IMR-90 (cell line): ENCODE results near the gene SYS1. TPM values are rescaled to one million over a fixed set of nuclear protein-coding genes. Genes with fewer than 3 reads are reported as not detected.

Experiments
- ATAC-seq: fragments of 200-7000 bp; cut with Tn5 transposase; 2 replicates; pipeline ENCODE4 v1.9.1; 2020; ENCODE audit warnings: low read depth, mild to moderate bottlenecking, moderate library complexity
- BruUV-seq: library from RNA; stranded (reverse); fragments of 400-500 nt; replicated peaks from 2 replicates; lab custom pipeline; 2021; lab: Mats Ljungman, UMichigan
- CTCF ChIA-PET: fragments of 300-600 bp; formaldehyde crosslinking; extraction: SDS; loops from one replicate; lab custom pipeline; 2021; ENCODE audit warnings: antibody characterized with exemption; lab: Yijun Ruan, JAX
- POLR2A ChIA-PET: fragments of 300-600 bp; sonication (Branson Sonifier 250); formaldehyde crosslinking; loops from one replicate; lab custom pipeline; 2022; ENCODE audit warnings: antibody characterized with exemption; ENCODE audit not compliant: unreplicated experiment; lab: Charles Lee
- DNase-seq: peaks from one replicate; pipeline ENCODE4 v3.0.0; 2013
- H2AFZ ChIP-seq: replicated peaks from 2 replicates; pipeline ENCODE3; 2013; ENCODE audit warnings: low read length, mild to moderate bottlenecking; ENCODE audit not compliant: poor library complexity
- H2AK5ac ChIP-seq: 2 replicates; pipeline ENCODE4 v1.6.1; 2013; ENCODE audit warnings: low read depth, low read length, inconsistent platforms
- H2AK9ac ChIP-seq: replicated peaks from 2 replicates; pipeline ENCODE3; 2013; ENCODE audit warnings: mild to moderate bottlenecking, low read depth, low read length, moderate library complexity; ENCODE audit not compliant: poor library complexity
- H2BK120ac ChIP-seq: 2 replicates; pipeline ENCODE4 v1.6.1; 2013; ENCODE audit warnings: low read depth, low read length, inconsistent platforms
- H2BK15ac ChIP-seq: 3 replicates; pipeline ENCODE4 v1.6.1; 2013; ENCODE audit warnings: low read depth, low read length, inconsistent platforms
- H2BK20ac ChIP-seq: 2 replicates; pipeline ENCODE4 v1.6.1; 2013; ENCODE audit warnings: low read depth, mild to moderate bottlenecking, inconsistent platforms, low read length, moderate library complexity
- H2BK5ac ChIP-seq: 2 replicates; pipeline ENCODE4 v1.6.1; 2013; ENCODE audit warnings: mild to moderate bottlenecking, low read depth, low read length, inconsistent platforms; ENCODE audit not compliant: poor library complexity, severe bottlenecking
- H3K14ac ChIP-seq: replicated peaks from 2 replicates; pipeline ENCODE4 v1.6.1; 2013; ENCODE audit warnings: low read depth, low read length, inconsistent platforms
- H3K18ac ChIP-seq: 2 replicates; pipeline ENCODE4 v1.6.1; 2013; ENCODE audit warnings: low read depth, low read length, control low read depth
- H3K23ac ChIP-seq: 2 replicates; pipeline ENCODE4 v1.6.1; 2013; ENCODE audit warnings: low read depth, low read length, inconsistent platforms
- H3K27ac ChIP-seq: 2 replicates; pipeline ENCODE4 v1.5.1; 2013; ENCODE audit warnings: mild to moderate bottlenecking, control low read depth, low read length; ENCODE audit not compliant: insufficient read depth
- H3K27me3 ChIP-seq: 2 replicates; pipeline ENCODE4 v1.6.1; 2013; ENCODE audit warnings: low read length; ENCODE audit not compliant: control insufficient read depth, insufficient read depth
- H3K36me3 ChIP-seq: 2 replicates; pipeline ENCODE4 v1.6.1; 2013; ENCODE audit warnings: low read length, mixed read lengths; ENCODE audit not compliant: control insufficient read depth, insufficient read depth
- H3K4ac ChIP-seq: 2 replicates; pipeline ENCODE4 v1.6.1; 2013; ENCODE audit warnings: low read depth, low read length, inconsistent platforms
- H3K4me1 ChIP-seq: 2 replicates; pipeline ENCODE4 v1.6.1; 2013; ENCODE audit warnings: low read length, mixed read lengths; ENCODE audit not compliant: control insufficient read depth, insufficient read depth
- H3K4me2 ChIP-seq: 2 replicates; pipeline ENCODE4 v1.6.1; 2013; ENCODE audit warnings: low read depth, mild to moderate bottlenecking, control low read depth, low read length, moderate library complexity
- H3K4me3 ChIP-seq: 2 replicates; pipeline ENCODE4 v1.5.1; 2013; ENCODE audit warnings: low read depth, mild to moderate bottlenecking, control low read depth, low read length, moderate library complexity; ENCODE audit not compliant: insufficient read depth
- H3K56ac ChIP-seq: 2 replicates; pipeline ENCODE4 v1.6.1; 2013; ENCODE audit warnings: low read length, inconsistent platforms; ENCODE audit not compliant: insufficient read depth; ENCODE audit errors: extremely low read depth
- H3K79me1 ChIP-seq, 2 experiments: 2 replicates each; pipeline ENCODE4 v1.6.1; 2013; ENCODE audit warnings: low read length in 2 of 2, inconsistent platforms in 1 of 2, low read depth in 1 of 2
- H3K9ac ChIP-seq: 2 replicates; pipeline ENCODE4 v1.6.1; 2013; ENCODE audit warnings: low read depth, low read length, control low read depth
- H3K9me1 ChIP-seq: 2 replicates; pipeline ENCODE4 v1.6.1; 2013; ENCODE audit warnings: low read length, inconsistent platforms; ENCODE audit not compliant: insufficient read depth
- H3K9me3 ChIP-seq: 2 replicates; pipeline ENCODE4 v1.6.1; 2013; ENCODE audit warnings: low read length; ENCODE audit not compliant: control insufficient read depth, insufficient read depth
- H4K20me1 ChIP-seq: 2 replicates; pipeline ENCODE4 v1.6.1; 2013; ENCODE audit warnings: low read length, inconsistent platforms; ENCODE audit not compliant: insufficient read depth
- H4K5ac ChIP-seq: 2 replicates; pipeline ENCODE4 v1.6.1; 2013; ENCODE audit warnings: mild to moderate bottlenecking, low read depth, low read length, control low read depth
- H4K8ac ChIP-seq, 2 experiments: 2 replicates each; pipeline ENCODE4 v1.6.1; 2013; ENCODE audit warnings: low read depth in 2 of 2, low read length in 2 of 2, control low read depth in 1 of 2, inconsistent platforms in 1 of 2
- H4K91ac ChIP-seq: 2 replicates; pipeline ENCODE4 v1.6.1; 2013; ENCODE audit warnings: low read depth, low read length, inconsistent platforms; ENCODE audit not compliant: insufficient read depth
- CEBPB ChIP-seq: IDR thresholded peaks from 2 replicates; pipeline ENCODE4 v1.6.1; 2012; ENCODE audit warnings: low read depth, low read length, improper control_type of control experiment
- MAZ ChIP-seq: IDR thresholded peaks from 2 replicates; pipeline ENCODE4 v1.6.1; 2012; ENCODE audit warnings: low read depth, mild to moderate bottlenecking, low read length, improper control_type of control experiment, moderate library complexity, borderline replicate concordance
- SMC3 ChIP-seq: fragments of 150-350 bp; IDR thresholded peaks from 2 replicates; pipeline ENCODE4 v1.6.1; 2016; ENCODE audit warnings: low read depth, mild to moderate bottlenecking, antibody characterized with exemption, low read length, moderate library complexity
- WGBS, 2 experiments: methylation state at CpG; one replicate each; pipeline versions ENCODE4 v1.1.5 to v1.1.7; 2013; ENCODE audit warnings: missing lambda C conversion rate in 2 of 2; ENCODE audit not compliant: insufficient read length in 1 of 2; ENCODE audit errors: extremely low coverage in 2 of 2; 5-methylcytosine and 5-hydroxymethylcytosine counted together
- dilution Hi-C: fragments of 300-500 bp; cut with HindIII; formaldehyde crosslinking; loops from one replicate; pipeline ENCODE4 v1.14.3; 2018; ENCODE audit warnings: low sequenced_read_pairs; ENCODE audit not compliant: unreplicated experiment
- in situ Hi-C: fragments of 300-500 bp; cut with MboI; formaldehyde crosslinking; loops from 3 replicates; pipeline ENCODE4 v1.14.3; 2019; ENCODE audit warnings: low sequenced_read_pairs, inconsistent platforms, mixed read lengths
- intact Hi-C: fragments of 100-400 bp; cut with micrococcal nuclease; formaldehyde crosslinking; loops from 2 replicates; pipeline ENCODE4 v1.10.0; 2022
- polyA plus RNA-seq, 3 experiments: library from polyadenylated mRNA; depleted of rRNA; stranded (reverse); fragments of >200 nt; gene quantifications; 2 replicates each; pipeline ENCODE4 v1.2.3, GENCODE V29; 2012; ENCODE audit warnings: low replicate concordance in 1 of 3
- total RNA-seq: library from RNA; depleted of rRNA; stranded (reverse); fragments of >200 nt; gene quantifications from 2 replicates; pipeline ENCODE4 v1.2.3, GENCODE V29; 2012

Gene SYS1
- total and polyA plus RNA-seq, 2 of the 4 experiments (the other 2 are of a cell fraction) = 12.9 to 24.6 TPM

GRCh38 chr20:45338121-45339030 is 24.6 kb upstream of the SYS1 start:
- peak overlapping the region; percentile 91 for H4K91ac ChIP-seq
- peak overlapping the region; percentile 63 for H2BK15ac ChIP-seq
- peak overlapping the region; percentile 74 for H3K14ac ChIP-seq
- H2BK5ac ChIP-seq = peak overlapping the region; percentile 95
- peak overlapping the region; percentile 90 for H3K23ac ChIP-seq
- in situ Hi-C loops (loop anchor here (25.0 kb wide), 1 partner anchor 574 kb away; the partner anchor contains the start of gene PLTP), intact Hi-C loops (loop anchor here (5.0 kb wide), 1 partner anchor 439 kb away; no protein-coding TSS in a partner anchor), dilution Hi-C loops (no loop called here)
- H3K4me3 ChIP-seq = no peak overlapping the region
- DNase-seq (no peak), ATAC-seq (peak; percentile 8)
- H3K27me3 ChIP-seq = no peaks in the 10 kb centered on the region
- 80% methylated on average over 3 of the region's 11 CpGs; no CpG with 5 or more reads in 1 of the 2 experiments for WGBS, 2 experiments
- peak overlapping the region; percentile 86 to 94 for H4K8ac ChIP-seq
- peak overlapping the region; percentile 0 for H2AFZ ChIP-seq
- POLR2A ChIA-PET = interaction anchor here (0.5 to 2.3 kb wide), 3 partner anchors 9 to 25 kb away, joined by 3 to 11 read pairs (median 4); partner anchors contain the start of genes SDC4 and SYS1
- H2AK9ac ChIP-seq = peak overlapping the region; percentile 78
- peaks cover 42% of the 10 kb centered on the region for H3K36me3 ChIP-seq
- no peaks in the 10 kb centered on the region for H3K9me3 ChIP-seq
- peak overlapping the region; percentile 97 for H3K27ac ChIP-seq
- peak overlapping the region; percentile 98 for H3K4ac ChIP-seq
- peak overlapping the region; percentile 91 for H4K5ac ChIP-seq
- H2AK5ac ChIP-seq = peak overlapping the region; percentile 97
- peaks cover 57% of the 10 kb centered on the region for H3K4me1 ChIP-seq
- peaks cover 40% of the 10 kb centered on the region for H4K20me1 ChIP-seq
- H3K9ac ChIP-seq = peak overlapping the region; percentile 47
- H2BK20ac ChIP-seq = peak overlapping the region; percentile 89
- CTCF ChIA-PET = interaction anchor here (1.1 kb wide), 1 partner anchor 98 kb away, joined by 4 read pairs; no protein-coding TSS in a partner anchor
- TF ChIP-seq SMC3 (no peak), CEBPB (0 out of 2 replicates have a peak, but pooled peaks have one; percentile 4), MAZ (0 out of 2 replicates have a peak, but pooled peaks have one; percentile 34)
- peak overlapping the region; percentile 81 for H3K18ac ChIP-seq
- peaks cover 36 to 86% of the 10 kb centered on the region in 2 experiments for H3K79me1 ChIP-seq
- peak overlapping the region; percentile 97 for H2BK120ac ChIP-seq
- BruUV-seq = no TSS peak
- peak overlapping the region; percentile 59 for H3K4me2 ChIP-seq
- peaks cover 48% of the 10 kb centered on the region for H3K9me1 ChIP-seq
- H3K56ac ChIP-seq = peak overlapping the region; percentile 90
